Peyer's patch (tissue), 4 donors: ENCODE data around the gene MEPCE. TPM values are rescaled to one million over a fixed set of nuclear protein-coding genes. Genes with fewer than 3 reads are reported as not detected.

Source experiments
- DNase-seq, 3 donors: peaks; one replicate each; pipeline ENCODE4 v3.0.0-alpha.2; 2017 to 2019
- H3K27ac ChIP-seq, 4 donors: fragments of 200-600 bp; sonication (generic); one replicate each; pipeline ENCODE4 v1.5.1; 2016 to 2019
- H3K27me3 ChIP-seq, 2 donors: fragments of 200-600 bp; sonication (generic); one replicate each; pipeline ENCODE4 v1.5.1; 2019
- H3K36me3 ChIP-seq, 3 donors: fragments of 200-600 bp; sonication (generic); one replicate each; pipeline ENCODE4 v1.5.1; 2016 to 2019
- H3K4me1 ChIP-seq, 4 donors: fragments of 200-600 bp; sonication (generic); one replicate each; pipeline ENCODE4 v1.5.1; 2016 to 2019
- H3K4me3 ChIP-seq, 4 donors: fragments of 200-600 bp; sonication (generic); 1 replicate in 3 of 4; 2 replicates in 1 of 4; pipeline ENCODE4 v1.5.1; 2016 to 2019; ENCODE audit warnings: mild to moderate bottlenecking in 1 of 4
- H3K9me3 ChIP-seq, 4 donors: fragments of 200-600 bp; sonication (generic); one replicate each; pipeline ENCODE4 v1.5.1; 2016 to 2019; ENCODE audit warnings: mild to moderate bottlenecking in 1 of 4
- CTCF ChIP-seq, 6 experiments: fragments of 450-650 bp in 4 of 6; fragments of 200-600 bp in 2 of 6; sonication (generic) in 1 of 6; IDR thresholded peaks; one replicate each; pipeline ENCODE4 v1.5.1; 2017 to 2019; ENCODE audit warnings: antibody characterized with exemption in 6 of 6, mild to moderate bottlenecking in 3 of 6, moderate library complexity in 1 of 6
- POLR2A ChIP-seq, 2 donors: fragments of 450-650 bp; IDR thresholded peaks; one replicate each; pipeline ENCODE4 v1.5.1; 2017; ENCODE audit warnings: antibody characterized with exemption in 2 of 2, mild to moderate bottlenecking in 2 of 2, moderate library complexity in 2 of 2
- total RNA-seq, 4 donors: library from RNA; depleted of rRNA; stranded (reverse); fragments of >200 nt; gene quantifications; one replicate each; pipeline ENCODE4 v1.1.0, GENCODE V29; 2016

MEPCE gene
- total RNA-seq, 4 donors from 2014 or later, result 17.3 to 46.3 (median 32.2) TPM

GRCh38 chr7:100483090-100483721 is 53.6 kb downstream of the MEPCE start:
- Histone ChIP-seq H3K9me3 (no peaks in the 10 kb centered on the region), H3K27me3 (no peaks in the 10 kb centered on the region), H3K36me3 (no peaks in the 10 kb centered on the region), H3K4me1 (peaks cover 0 to 25% (median 8%) of the 10 kb centered on the region in 4 donors), H3K27ac (peak overlapping the region in 2 of 4 donors; percentile 52 to 66), H3K4me3 (peak overlapping the region; percentile 42 to 85 (median 71))
- TF ChIP-seq CTCF (IDR thresholded peaks at IDR 0.05), result peak; percentile 91 to 100 (median 99)
- TF ChIP-seq POLR2A (IDR thresholded peaks at IDR 0.05), result no peak
- DNase-seq, result peak; percentile 64 to 85 (median 82)

Other genes with a start within 250 kb of the MEPCE start
- 1 to 10 TPM; 3.7 to 8.3 (median 5.1) TPM for gene PVRIG, start 209.9 kb upstream of the MEPCE start, total RNA-seq
- gene SPDYE3, start 122.1 kb upstream of the MEPCE start, total RNA-seq, result not detected
- 100 to 1,000 TPM in 3 of 4 donors, 10 to 100 TPM in 1; 73.6 to 179 (median 150) TPM for gene PILRB, start 71.7 kb upstream of the MEPCE start, total RNA-seq
- 1 to 10 TPM; 5.8 to 9.5 (median 5.9) TPM for gene PILRA, start 56.3 kb upstream of the MEPCE start, total RNA-seq
- 10 to 100 TPM in 1 of 4 donors, 1 to 10 TPM in 3; 1.8 to 19.8 (median 3.6) TPM for gene ZCWPW1, start 1.1 kb upstream of the MEPCE start, total RNA-seq
- gene PPP1R35, start 6.7 kb downstream of the MEPCE start, total RNA-seq, result 10 to 100 TPM; 44.8 to 67.7 (median 49.0) TPM
- not detected for gene SPACDR, start 34.4 kb downstream of the MEPCE start, total RNA-seq
- gene TSC22D4, start 49.4 kb downstream of the MEPCE start, total RNA-seq, result 10 to 100 TPM; 28.9 to 51.2 (median 40.6) TPM
- 1 to 10 TPM in 1 of 4 donors, under 1 TPM in 2, not detected in 1; 0.38 to 2.5 (median 0.40) TPM for gene NYAP1, start 54.1 kb downstream of the MEPCE start, total RNA-seq
- 10 to 100 TPM; 38.4 to 63.6 (median 49.9) TPM for gene AGFG2, start 109.4 kb downstream of the MEPCE start, total RNA-seq
- 10 to 100 TPM in 3 of 4 donors, 1 to 10 TPM in 1; 2.5 to 18.2 (median 13.4) TPM for gene SAP25, start 144.1 kb downstream of the MEPCE start, total RNA-seq
- gene LRCH4, start 156.3 kb downstream of the MEPCE start, total RNA-seq, result 100 to 1,000 TPM in 3 of 4 donors, 10 to 100 TPM in 1; 76.7 to 232 (median 156) TPM
- 1 to 10 TPM in 2 of 4 donors, not detected in 2; 1.1 to 2.8 TPM for gene FBXO24, start 156.5 kb downstream of the MEPCE start, total RNA-seq
- 10 to 100 TPM in 2 of 4 donors, 1 to 10 TPM in 2; 1.8 to 53.6 (median 9.8) TPM for gene PCOLCE, start 172.5 kb downstream of the MEPCE start, total RNA-seq
- gene MOSPD3, start 182.7 kb downstream of the MEPCE start, total RNA-seq, result 10 to 100 TPM in 1 of 4 donors, 1 to 10 TPM in 3; 5.0 to 14.2 (median 7.3) TPM
- 1 to 10 TPM in 2 of 4 donors, not detected in 2; 1.6 to 2.5 TPM for gene TFR2, start 211.7 kb downstream of the MEPCE start, total RNA-seq
- gene ACTL6B, start 226.6 kb downstream of the MEPCE start, total RNA-seq, result not detected
- 100 to 1,000 TPM; 123 to 236 (median 172) TPM for gene GNB2, start 243.9 kb downstream of the MEPCE start, total RNA-seq